HG02981 (cell line): Measurements from ENCODE around the gene TSPAN14.

ENCODE experiments used
- ATAC-seq: cut with Tn5 transposase; IDR thresholded peaks from one replicate; pipeline ENCODE4 v1.9.1; 2021; ENCODE audit warnings: mild to moderate bottlenecking, moderate library complexity; ENCODE audit not compliant: unreplicated experiment

TSPAN14 gene

GRCh38 chr10:80454513-80455460, 677 bp downstream of the TSPAN14 start:
- ATAC-seq = peak; percentile 18

- ATAC-seq = no peak
These were observed 1.6 kb downstream of the TSPAN14 start for GRCh38 chr10:80455461-80456349.

- no peak for ATAC-seq
These were observed 3.6 kb downstream of the TSPAN14 start for GRCh38 chr10:80457554-80458262.

GRCh38 chr10:80458263-80458625, 4.1 kb downstream of the TSPAN14 start:
- no peak for ATAC-seq

- no peak for ATAC-seq
These were observed 4.5 kb downstream of the TSPAN14 start for GRCh38 chr10:80458638-80459037.

- peak; percentile 41 for ATAC-seq
These were observed 5.1 kb downstream of the TSPAN14 start for GRCh38 chr10:80459047-80459865.

GRCh38 chr10:80460399-80461207, 6.5 kb downstream of the TSPAN14 start:
- ATAC-seq = no peak

GRCh38 chr10:80461208-80462183, 7.4 kb downstream of the TSPAN14 start:
- no peak for ATAC-seq

- no peak for ATAC-seq
These were observed 8.3 kb downstream of the TSPAN14 start for GRCh38 chr10:80462299-80462980.

- peak; percentile 25 for ATAC-seq
These were observed 9.1 kb downstream of the TSPAN14 start for GRCh38 chr10:80462981-80463741.

GRCh38 chr10:80463868-80464267, 9.8 kb downstream of the TSPAN14 start:
- no peak for ATAC-seq

GRCh38 chr10:80464557-80465450, 10.7 kb downstream of the TSPAN14 start:
- ATAC-seq = no peak

GRCh38 chr10:80465451-80465835, 11.3 kb downstream of the TSPAN14 start:
- ATAC-seq = no peak

GRCh38 chr10:80465839-80466590, 11.9 kb downstream of the TSPAN14 start:
- ATAC-seq = no peak

- no peak for ATAC-seq
These were observed 12.7 kb downstream of the TSPAN14 start for GRCh38 chr10:80466724-80467326.
